ENCODE data around the gene PRKCE. TPM values are rescaled to one million over a fixed set of nuclear protein-coding genes. Genes with fewer than 3 reads are reported as not detected.

Gene PRKCE
- total RNA-seq, 2 experiments from 2014 or later: 24.9 to 26.2 TPM

GRCh38 chr2:45936623-45936979 lies 285.1 kb downstream of the PRKCE start:
- Mint-ChIP-seq H3K36me3 (ENCODE audit: low read depth) (no peaks in the 10 kb centered on the region), H3K9me3 (no peaks in the 10 kb centered on the region), H3K4me1 (ENCODE audit: low read depth) (no peaks in the 10 kb centered on the region), H3K27ac (no peak overlapping the region), H3K4me3 (no peak overlapping the region), H3K27me3 (no peaks in the 10 kb centered on the region)
- H3K9me3 ChIP-seq (ENCODE audit: control insufficient read depth in 1 of 2, insufficient read depth in 1 of 2, low read length in 2 of 2): no peaks in the 10 kb centered on the region
- intact Hi-C loops (cut with DNase I, micrococcal nuclease): loop anchor here (2.0 to 5.0 kb wide), 3 partner anchors 158 to 294 kb away; no protein-coding TSS in a partner anchor
- ChIA-PET POLR2A (no interaction called here), CTCF (no interaction called here)
- H3K27me3 ChIP-seq (ENCODE audit: control insufficient read depth in 1 of 2, insufficient read depth in 2 of 2, low read length in 2 of 2): no peaks in the 10 kb centered on the region
- peaks cover 4% of the 10 kb centered on the region for H3K4me1 ChIP-seq (ENCODE audit: insufficient read depth, low read length)
- no peak overlapping the region for H3K4me3 ChIP-seq (ENCODE audit: low read length)
- H3K27ac ChIP-seq (ENCODE audit: low read depth in 1 of 2, low read length in 2 of 2): no peak overlapping the region
- ATAC-seq (ENCODE audit: poor library complexity) (no peak), DNase-seq (no peak)
- H3K36me3 ChIP-seq (ENCODE audit: insufficient read depth, low read length): no peaks in the 10 kb centered on the region
- no peak for TF ChIP-seq CTCF (IDR thresholded peaks at IDR 0.05)

- ChIA-PET POLR2A (no interaction called here), CTCF (no interaction called here)
- TF ChIP-seq CTCF (IDR thresholded peaks at IDR 0.05): no peak
- no peak overlapping the region for H3K4me3 ChIP-seq (ENCODE audit: low read length)
- Mint-ChIP-seq H3K4me1 (ENCODE audit: low read depth) (no peaks in the 10 kb centered on the region), H3K27ac (no peak overlapping the region), H3K9me3 (no peaks in the 10 kb centered on the region), H3K27me3 (no peaks in the 10 kb centered on the region), H3K36me3 (ENCODE audit: low read depth) (no peaks in the 10 kb centered on the region), H3K4me3 (no peak overlapping the region)
- no peak overlapping the region for H3K27ac ChIP-seq (ENCODE audit: low read depth in 1 of 2, low read length in 2 of 2)
- no peak for DNase-seq
- H3K36me3 ChIP-seq (ENCODE audit: insufficient read depth, low read length): no peaks in the 10 kb centered on the region
- peaks cover 4% of the 10 kb centered on the region for H3K4me1 ChIP-seq (ENCODE audit: insufficient read depth, low read length)
- H3K27me3 ChIP-seq (ENCODE audit: control insufficient read depth in 1 of 2, insufficient read depth in 2 of 2, low read length in 2 of 2): no peaks in the 10 kb centered on the region
- intact Hi-C loops (cut with DNase I, micrococcal nuclease): loop anchor here (2.0 to 5.0 kb wide), 3 partner anchors 159 to 295 kb away; no protein-coding TSS in a partner anchor
- no peaks in the 10 kb centered on the region for H3K9me3 ChIP-seq (ENCODE audit: control insufficient read depth in 1 of 2, insufficient read depth in 1 of 2, low read length in 2 of 2)
- ATAC-seq (ENCODE audit: poor library complexity): no peak
These were observed 286.5 kb downstream of the PRKCE start for GRCh38 chr2:45937990-45938389.

- Mint-ChIP-seq H3K4me3 (no peak overlapping the region), H3K4me1 (ENCODE audit: low read depth) (no peaks in the 10 kb centered on the region), H3K27me3 (no peaks in the 10 kb centered on the region), H3K27ac (no peak overlapping the region), H3K36me3 (ENCODE audit: low read depth) (no peaks in the 10 kb centered on the region), H3K9me3 (no peaks in the 10 kb centered on the region)
- Histone ChIP-seq H3K4me3 (ENCODE audit: low read length) (no peak overlapping the region), H3K36me3 (ENCODE audit: insufficient read depth, low read length) (no peaks in the 10 kb centered on the region), H3K4me1 (ENCODE audit: insufficient read depth, low read length) (peaks cover 4% of the 10 kb centered on the region), H3K9me3 (ENCODE audit: control insufficient read depth in 1 of 2, insufficient read depth in 1 of 2, low read length in 2 of 2) (no peaks in the 10 kb centered on the region), H3K27ac (ENCODE audit: low read depth in 1 of 2, low read length in 2 of 2) (no peak overlapping the region), H3K27me3 (ENCODE audit: control insufficient read depth in 1 of 2, insufficient read depth in 2 of 2, low read length in 2 of 2) (no peaks in the 10 kb centered on the region)
- intact Hi-C loops (cut with DNase I, micrococcal nuclease): loop anchor here in 1 of 2 experiments (5.0 kb wide), 1 partner anchor 162 kb away; no protein-coding TSS in a partner anchor
- ChIA-PET POLR2A (no interaction called here), CTCF (no interaction called here)
- DNase-seq (no peak), ATAC-seq (ENCODE audit: poor library complexity) (no peak)
- no peak for TF ChIP-seq CTCF (IDR thresholded peaks at IDR 0.05)
These were observed 287.4 kb downstream of the PRKCE start for GRCh38 chr2:45938649-45939511.
